Measurements from ENCODE around the gene TNFSF12.

The TNFSF12 gene

GRCh38 chr17:7530023-7530900, 18.6 kb upstream of the TNFSF12 start:
- H2AFZ ChIP-seq (ENCODE audit: insufficient read depth, low read length, poor library complexity), result no peak overlapping the region
- H2BK120ac ChIP-seq (ENCODE audit: insufficient read depth, low read length, poor library complexity), result no peak overlapping the region
- H3K14ac ChIP-seq (ENCODE audit: low read length), result no peak overlapping the region
- H3K36me3 ChIP-seq (ENCODE audit: control insufficient read depth in 1 of 2, insufficient read depth in 2 of 2, low read length in 2 of 2), result no peaks in the 10 kb centered on the region
- no peak overlapping the region for H3K27ac ChIP-seq (ENCODE audit: low read depth, low read length)
- peaks cover 9% of the 10 kb centered on the region for H3K9me3 ChIP-seq (ENCODE audit: insufficient read depth, low read depth, low read length)
- no peak overlapping the region for H3K4me2 ChIP-seq (ENCODE audit: low read length)
- H3K9ac ChIP-seq (ENCODE audit: low read length), result no peak overlapping the region
- no peaks in the 10 kb centered on the region for H3K4me1 ChIP-seq (ENCODE audit: control insufficient read depth in 1 of 2, insufficient read depth in 2 of 2, low read length in 2 of 2)
- no peak overlapping the region for H2AK5ac ChIP-seq (ENCODE audit: low read length)
- H3K4ac ChIP-seq (ENCODE audit: low read depth, low read length), result no peak overlapping the region
- WGBS (ENCODE audit: extremely low coverage, insufficient coverage, insufficient read length), result no CpG with 5 or more reads among the region's 6 CpGs
- H3K23ac ChIP-seq (ENCODE audit: low read length), result no peak overlapping the region
- H3K18ac ChIP-seq (ENCODE audit: low read length), result no peak overlapping the region
- H2BK5ac ChIP-seq (ENCODE audit: low read depth, low read length, poor library complexity), result no peak overlapping the region
- DNase-seq, result no peak
- H4K91ac ChIP-seq (ENCODE audit: low read depth, low read length), result no peak overlapping the region
- H3K4me3 ChIP-seq (ENCODE audit: low read depth, low read length), result no peak overlapping the region
- no peaks in the 10 kb centered on the region for H3K79me2 ChIP-seq (ENCODE audit: control insufficient read depth, insufficient read depth, low read length, poor library complexity)
- H4K8ac ChIP-seq (ENCODE audit: low read depth, low read length), result no peak overlapping the region
- H2BK12ac ChIP-seq (ENCODE audit: low read length), result no peak overlapping the region
- H3K27me3 ChIP-seq (ENCODE audit: insufficient read depth, low read length), result no peaks in the 10 kb centered on the region
- no peak overlapping the region for H4K12ac ChIP-seq (ENCODE audit: low read depth, low read length)
- H3K79me1 ChIP-seq (ENCODE audit: low read length), result no peaks in the 10 kb centered on the region

- no CpG with 5 or more reads among the region's 3 CpGs for WGBS (ENCODE audit: extremely low coverage, insufficient coverage, insufficient read length)
- H3K14ac ChIP-seq (ENCODE audit: low read length), result no peak overlapping the region
- H3K18ac ChIP-seq (ENCODE audit: low read length), result no peak overlapping the region
- no peaks in the 10 kb centered on the region for H3K36me3 ChIP-seq (ENCODE audit: control insufficient read depth in 1 of 2, insufficient read depth in 2 of 2, low read length in 2 of 2)
- peaks cover 15% of the 10 kb centered on the region for H3K9me3 ChIP-seq (ENCODE audit: insufficient read depth, low read depth, low read length)
- H3K79me2 ChIP-seq (ENCODE audit: control insufficient read depth, insufficient read depth, low read length, poor library complexity), result no peaks in the 10 kb centered on the region
- no peak overlapping the region for H2BK5ac ChIP-seq (ENCODE audit: low read depth, low read length, poor library complexity)
- no peak overlapping the region for H3K4me3 ChIP-seq (ENCODE audit: low read depth, low read length)
- no peak for DNase-seq
- no peaks in the 10 kb centered on the region for H3K4me1 ChIP-seq (ENCODE audit: control insufficient read depth in 1 of 2, insufficient read depth in 2 of 2, low read length in 2 of 2)
- H3K27ac ChIP-seq (ENCODE audit: low read depth, low read length), result no peak overlapping the region
- H3K27me3 ChIP-seq (ENCODE audit: insufficient read depth, low read length), result no peaks in the 10 kb centered on the region
- H4K91ac ChIP-seq (ENCODE audit: low read depth, low read length), result no peak overlapping the region
- H4K12ac ChIP-seq (ENCODE audit: low read depth, low read length), result no peak overlapping the region
- H3K23ac ChIP-seq (ENCODE audit: low read length), result no peak overlapping the region
- H2AK5ac ChIP-seq (ENCODE audit: low read length), result no peak overlapping the region
- H2BK12ac ChIP-seq (ENCODE audit: low read length), result no peak overlapping the region
- no peak overlapping the region for H3K4ac ChIP-seq (ENCODE audit: low read depth, low read length)
- no peak overlapping the region for H2AFZ ChIP-seq (ENCODE audit: insufficient read depth, low read length, poor library complexity)
- no peak overlapping the region for H4K8ac ChIP-seq (ENCODE audit: low read depth, low read length)
- H2BK120ac ChIP-seq (ENCODE audit: insufficient read depth, low read length, poor library complexity), result no peak overlapping the region
- no peak overlapping the region for H3K9ac ChIP-seq (ENCODE audit: low read length)
- H3K4me2 ChIP-seq (ENCODE audit: low read length), result no peak overlapping the region
- H3K79me1 ChIP-seq (ENCODE audit: low read length), result no peaks in the 10 kb centered on the region
Observed at GRCh38 chr17:7538050-7538449, 10.8 kb upstream of the TNFSF12 start.

GRCh38 chr17:7538891-7539545, 9.8 kb upstream of the TNFSF12 start:
- no peak overlapping the region for H3K4me3 ChIP-seq (ENCODE audit: low read depth, low read length)
- no peak for DNase-seq
- no peak overlapping the region for H2AFZ ChIP-seq (ENCODE audit: insufficient read depth, low read length, poor library complexity)

GRCh38 chr17:7541074-7541621, 7.7 kb upstream of the TNFSF12 start:
- H3K79me1 ChIP-seq (ENCODE audit: low read length), result no peaks in the 10 kb centered on the region
- no peaks in the 10 kb centered on the region for H3K36me3 ChIP-seq (ENCODE audit: control insufficient read depth in 1 of 2, insufficient read depth in 2 of 2, low read length in 2 of 2)
- no peak overlapping the region for H3K4me2 ChIP-seq (ENCODE audit: low read length)
- no peak overlapping the region for H3K9ac ChIP-seq (ENCODE audit: low read length)
- no peak overlapping the region for H3K4ac ChIP-seq (ENCODE audit: low read depth, low read length)
- H3K27ac ChIP-seq (ENCODE audit: low read depth, low read length), result no peak overlapping the region
- no peak overlapping the region for H4K91ac ChIP-seq (ENCODE audit: low read depth, low read length)
- H3K14ac ChIP-seq (ENCODE audit: low read length), result no peak overlapping the region
- H2BK5ac ChIP-seq (ENCODE audit: low read depth, low read length, poor library complexity), result no peak overlapping the region
- no peak overlapping the region for H2BK12ac ChIP-seq (ENCODE audit: low read length)
- no CpG with 5 or more reads among the region's 9 CpGs for WGBS (ENCODE audit: extremely low coverage, insufficient coverage, insufficient read length)
- no peak overlapping the region for H3K4me3 ChIP-seq (ENCODE audit: low read depth, low read length)
- H3K23ac ChIP-seq (ENCODE audit: low read length), result no peak overlapping the region
- no peak overlapping the region for H4K12ac ChIP-seq (ENCODE audit: low read depth, low read length)
- no peak overlapping the region for H2BK120ac ChIP-seq (ENCODE audit: insufficient read depth, low read length, poor library complexity)
- no peak overlapping the region for H2AFZ ChIP-seq (ENCODE audit: insufficient read depth, low read length, poor library complexity)
- H3K9me3 ChIP-seq (ENCODE audit: insufficient read depth, low read depth, low read length), result peaks cover 13% of the 10 kb centered on the region
- H2AK5ac ChIP-seq (ENCODE audit: low read length), result no peak overlapping the region
- no peak overlapping the region for H4K8ac ChIP-seq (ENCODE audit: low read depth, low read length)
- DNase-seq, result no peak
- H3K27me3 ChIP-seq (ENCODE audit: insufficient read depth, low read length), result no peaks in the 10 kb centered on the region
- H3K18ac ChIP-seq (ENCODE audit: low read length), result no peak overlapping the region
- no peaks in the 10 kb centered on the region for H3K4me1 ChIP-seq (ENCODE audit: control insufficient read depth in 1 of 2, insufficient read depth in 2 of 2, low read length in 2 of 2)
- H3K79me2 ChIP-seq (ENCODE audit: control insufficient read depth, insufficient read depth, low read length, poor library complexity), result no peaks in the 10 kb centered on the region

More at GRCh38 chr17:7538891-7539545, 9.8 kb upstream of the TNFSF12 start:
- Histone ChIP-seq H3K4me1 (ENCODE audit: control insufficient read depth in 1 of 2, insufficient read depth in 2 of 2, low read length in 2 of 2) (no peaks in the 10 kb centered on the region), H3K9me3 (ENCODE audit: insufficient read depth, low read depth, low read length) (peaks cover 15% of the 10 kb centered on the region), H3K23ac (ENCODE audit: low read length) (no peak overlapping the region), H3K4ac (ENCODE audit: low read depth, low read length) (no peak overlapping the region), H3K36me3 (ENCODE audit: control insufficient read depth in 1 of 2, insufficient read depth in 2 of 2, low read length in 2 of 2) (no peaks in the 10 kb centered on the region), H3K27me3 (ENCODE audit: insufficient read depth, low read length) (no peaks in the 10 kb centered on the region), H2BK5ac (ENCODE audit: low read depth, low read length, poor library complexity) (no peak overlapping the region), H3K27ac (ENCODE audit: low read depth, low read length) (no peak overlapping the region), H2AK5ac (ENCODE audit: low read length) (no peak overlapping the region), H2BK12ac (ENCODE audit: low read length) (no peak overlapping the region), H3K79me2 (ENCODE audit: control insufficient read depth, insufficient read depth, low read length, poor library complexity) (no peaks in the 10 kb centered on the region), H2BK120ac (ENCODE audit: insufficient read depth, low read length, poor library complexity) (no peak overlapping the region), H3K18ac (ENCODE audit: low read length) (no peak overlapping the region), H4K8ac (ENCODE audit: low read depth, low read length) (no peak overlapping the region), H4K91ac (ENCODE audit: low read depth, low read length) (no peak overlapping the region), H3K14ac (ENCODE audit: low read length) (no peak overlapping the region), H3K9ac (ENCODE audit: low read length) (no peak overlapping the region), H4K12ac (ENCODE audit: low read depth, low read length) (no peak overlapping the region), H3K79me1 (ENCODE audit: low read length) (no peaks in the 10 kb centered on the region), H3K4me2 (ENCODE audit: low read length) (no peak overlapping the region)
- WGBS (ENCODE audit: extremely low coverage, insufficient coverage, insufficient read length), result no CpG with 5 or more reads among the region's 11 CpGs
